Neuronal stem cell (in vitro differentiated cells): Measurements from ENCODE around the gene ARFGEF2.

Experiments
- DNase-seq: peaks from one replicate; pipeline ENCODE4 v3.0.0-alpha.2; 2013; ENCODE audit warnings: low spot score
- H2AFZ ChIP-seq: one replicate; pipeline ENCODE4 v1.6.1; 2013; ENCODE audit warnings: mild to moderate bottlenecking, low read length, inconsistent platforms
- H2AK5ac ChIP-seq: 2 replicates; pipeline ENCODE4 v1.6.1; 2013; ENCODE audit warnings: low read depth, mild to moderate bottlenecking, inconsistent platforms, low read length, moderate library complexity, mixed read lengths
- H2BK120ac ChIP-seq: 2 replicates; pipeline ENCODE4 v1.6.1; 2013; ENCODE audit warnings: low read depth, mild to moderate bottlenecking, inconsistent platforms, low read length, moderate library complexity, mixed read lengths
- H2BK12ac ChIP-seq: one replicate; pipeline ENCODE4 v1.6.1; 2013; ENCODE audit warnings: low read length, inconsistent platforms
- H2BK15ac ChIP-seq: 2 replicates; pipeline ENCODE4 v1.6.1; 2013; ENCODE audit warnings: mild to moderate bottlenecking, low read length, inconsistent platforms, mixed read lengths
- H2BK5ac ChIP-seq: one replicate; pipeline ENCODE4 v1.6.1; 2013; ENCODE audit warnings: inconsistent platforms, mild to moderate bottlenecking, low read length, moderate library complexity
- H3K14ac ChIP-seq: one replicate; pipeline ENCODE4 v1.6.1; 2013; ENCODE audit warnings: low read length, inconsistent platforms
- H3K18ac ChIP-seq: 2 replicates; pipeline ENCODE4 v1.6.1; 2013; ENCODE audit warnings: low read length, inconsistent platforms
- H3K23ac ChIP-seq: 2 replicates; pipeline ENCODE4 v1.6.1; 2013; ENCODE audit warnings: low read depth, mild to moderate bottlenecking, mixed read lengths, low read length, inconsistent platforms; ENCODE audit not compliant: poor library complexity
- H3K27ac ChIP-seq: replicated peaks from 3 replicates; pipeline ENCODE4 v1.5.1; 2013; ENCODE audit warnings: low read length, inconsistent platforms
- H3K27me3 ChIP-seq, 3 experiments: 2 replicates each; pipeline ENCODE4 v1.6.1; 2013; ENCODE audit warnings: low read length in 3 of 3, mild to moderate bottlenecking in 2 of 3, inconsistent platforms in 1 of 3, low read depth in 1 of 3, mixed read lengths in 1 of 3, moderate library complexity in 1 of 3; ENCODE audit not compliant: control insufficient read depth in 3 of 3, insufficient read depth in 3 of 3
- H3K36me3 ChIP-seq, 2 donors: replicated peaks in 1 of 2; 2 replicates each; pipeline ENCODE4 v1.6.1; 2013; ENCODE audit warnings: low read length in 2 of 2; ENCODE audit not compliant: control insufficient read depth in 2 of 2, insufficient read depth in 2 of 2
- H3K4ac ChIP-seq: 2 replicates; pipeline ENCODE4 v1.6.1; 2013; ENCODE audit warnings: inconsistent platforms, mild to moderate bottlenecking, low read length, moderate library complexity
- H3K4me1 ChIP-seq, 2 donors: 1 replicate in 1 of 2; 2 replicates in 1 of 2; pipeline ENCODE4 v1.6.1; 2013; ENCODE audit warnings: low read length in 2 of 2, low read depth in 1 of 2; ENCODE audit not compliant: control insufficient read depth in 2 of 2, insufficient read depth in 1 of 2
- H3K4me2 ChIP-seq: one replicate; pipeline ENCODE4 v1.6.1; 2013; ENCODE audit warnings: mild to moderate bottlenecking, low read length, inconsistent platforms; ENCODE audit not compliant: insufficient read depth, poor library complexity, severe bottlenecking
- H3K4me3 ChIP-seq, 2 donors: 2 replicates each; pipeline ENCODE4 v1.5.1; 2013; ENCODE audit warnings: low read length in 2 of 2, mild to moderate bottlenecking in 2 of 2, inconsistent platforms in 1 of 2, moderate library complexity in 1 of 2
- H3K79me1 ChIP-seq: one replicate; pipeline ENCODE4 v1.6.1; 2013; ENCODE audit warnings: low read depth, mild to moderate bottlenecking, inconsistent platforms, low read length, moderate library complexity
- H3K9ac ChIP-seq: one replicate; pipeline ENCODE4 v1.6.1; 2013; ENCODE audit warnings: mild to moderate bottlenecking, low read depth, low read length, inconsistent platforms; ENCODE audit not compliant: poor library complexity
- H3K9me3 ChIP-seq, 2 donors: replicated peaks in 1 of 2; 2 replicates each; pipeline versions ENCODE3 to v1.6.1; 2013; ENCODE audit warnings: low read length in 2 of 2, mild to moderate bottlenecking in 2 of 2, inconsistent platforms in 1 of 2, low read depth in 1 of 2, mixed read lengths in 1 of 2, moderate library complexity in 1 of 2; ENCODE audit not compliant: control insufficient read depth in 2 of 2, insufficient read depth in 1 of 2
- H4K8ac ChIP-seq: one replicate; pipeline ENCODE4 v1.6.1; 2013; ENCODE audit warnings: low read depth, mild to moderate bottlenecking, inconsistent platforms, low read length, moderate library complexity
- H4K91ac ChIP-seq: one replicate; pipeline ENCODE4 v1.6.1; 2013; ENCODE audit warnings: low read length, low read depth, mild to moderate bottlenecking, inconsistent platforms; ENCODE audit not compliant: poor library complexity
- WGBS, 2 donors: extraction: QIAGEN DNeasy Blood & Tissue Kit; methylation state at CpG; one replicate each; pipeline ENCODE4 v1.1.7; 2013; ENCODE audit warnings: missing lambda C conversion rate in 2 of 2, mixed read lengths in 1 of 2; ENCODE audit not compliant: insufficient read length in 2 of 2, insufficient replicate concordance in 1 of 2; ENCODE audit errors: extremely low coverage in 2 of 2; 5-methylcytosine and 5-hydroxymethylcytosine counted together

Gene ARFGEF2

DNA sequence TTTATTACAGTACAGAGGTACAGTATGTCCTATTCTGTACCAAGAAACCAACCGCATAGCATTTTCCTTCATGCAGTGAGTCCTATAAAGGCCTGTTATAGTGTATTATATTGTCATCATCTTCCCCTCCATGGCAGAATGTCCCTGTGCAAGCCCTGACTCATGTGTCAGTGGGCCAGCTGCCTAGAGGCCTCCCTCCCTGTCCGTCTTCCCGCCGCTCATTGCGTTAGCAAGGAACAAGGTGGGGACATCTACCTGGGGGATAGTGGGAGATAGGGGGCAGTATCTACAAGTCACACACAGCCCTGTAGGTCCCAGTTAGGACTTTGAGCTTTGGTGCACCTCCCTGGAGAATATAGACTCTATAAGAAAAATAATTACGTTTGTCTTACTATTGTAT, 27.1 kb downstream of the ARFGEF2 start:
- Histone ChIP-seq H3K18ac (no peak overlapping the region), H3K9ac (no peak overlapping the region), H3K4me3 (no peak overlapping the region), H2AFZ (no peak overlapping the region), H3K23ac (no peak overlapping the region), H3K4me2 (no peak overlapping the region), H3K27me3 (no peaks in the 10 kb centered on the region), H2BK12ac (no peak overlapping the region), H2BK15ac (no peak overlapping the region), H3K9me3 (no peaks in the 10 kb centered on the region), H4K8ac (no peak overlapping the region), H3K27ac (no peak overlapping the region), H4K91ac (no peak overlapping the region), H3K36me3 (peaks cover 11 to 78% of the 10 kb centered on the region in 2 donors), H2BK5ac (no peak overlapping the region), H3K14ac (no peak overlapping the region), H3K4ac (no peak overlapping the region), H3K4me1 (no peaks in the 10 kb centered on the region), H2BK120ac (no peak overlapping the region), H3K79me1 (peaks cover 7% of the 10 kb centered on the region), H2AK5ac (no peak overlapping the region)
- WGBS, 2 donors = no CpG with 5 or more reads among the region's 6 CpGs
- DNase-seq = no peak

DNA sequence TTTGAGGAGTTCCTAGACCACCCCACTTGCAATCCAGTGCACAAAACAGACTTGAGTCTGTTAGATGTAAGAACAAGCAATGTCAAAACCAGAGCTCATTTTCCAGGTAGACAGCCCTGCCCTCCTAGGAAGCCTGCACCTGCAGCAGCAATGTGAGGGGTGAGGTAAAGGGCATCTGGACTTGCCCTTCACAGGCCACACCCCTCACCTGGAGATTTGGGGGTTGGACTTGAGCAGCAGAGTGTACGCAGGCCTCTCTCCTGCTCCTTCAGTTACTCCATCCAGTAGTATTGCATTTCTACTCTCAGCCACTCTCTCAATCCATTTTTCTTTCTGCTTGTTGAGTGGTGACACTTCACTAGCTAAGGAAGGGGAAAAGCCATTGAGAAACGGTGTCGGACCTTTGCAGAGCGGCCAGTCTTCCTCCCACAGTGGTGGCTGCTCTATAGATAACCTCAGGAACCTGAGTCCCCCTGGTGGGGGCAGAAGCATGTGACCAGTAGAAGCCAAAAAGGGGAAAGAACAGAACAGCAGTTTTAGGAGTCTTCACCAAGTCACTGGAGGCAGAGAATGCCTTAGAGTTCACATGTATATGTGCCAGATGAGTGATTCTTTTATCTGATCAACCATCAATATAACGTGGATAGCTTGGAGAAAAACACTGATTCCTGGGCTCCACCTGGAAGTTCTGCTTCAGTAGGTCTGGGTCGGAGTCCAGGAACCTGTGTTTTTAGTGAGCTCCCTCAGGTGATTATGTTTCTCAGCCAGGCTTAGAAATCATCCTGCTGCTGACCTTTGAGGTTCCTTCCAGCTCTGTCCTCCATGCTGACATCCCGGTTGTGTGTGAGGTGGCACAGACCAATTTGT, 28.0 kb downstream of the ARFGEF2 start:
- Histone ChIP-seq H3K27me3 (no peaks in the 10 kb centered on the region), H2BK12ac (no peak overlapping the region), H3K4me1 (no peaks in the 10 kb centered on the region), H3K14ac (no peak overlapping the region), H3K27ac (no peak overlapping the region), H3K18ac (no peak overlapping the region), H4K91ac (no peak overlapping the region), H3K9me3 (no peaks in the 10 kb centered on the region), H3K4me2 (no peak overlapping the region), H2AK5ac (no peak overlapping the region), H3K4me3 (no peak overlapping the region), H3K36me3 (peaks cover 16 to 78% of the 10 kb centered on the region in 2 donors), H2BK5ac (no peak overlapping the region), H2BK15ac (no peak overlapping the region), H2AFZ (no peak overlapping the region), H2BK120ac (no peak overlapping the region), H3K4ac (no peak overlapping the region), H3K9ac (no peak overlapping the region), H3K79me1 (peaks cover 5% of the 10 kb centered on the region), H3K23ac (no peak overlapping the region), H4K8ac (no peak overlapping the region)
- no peak for DNase-seq
- no CpG with 5 or more reads among the region's 7 CpGs for WGBS, 2 donors

DNA sequence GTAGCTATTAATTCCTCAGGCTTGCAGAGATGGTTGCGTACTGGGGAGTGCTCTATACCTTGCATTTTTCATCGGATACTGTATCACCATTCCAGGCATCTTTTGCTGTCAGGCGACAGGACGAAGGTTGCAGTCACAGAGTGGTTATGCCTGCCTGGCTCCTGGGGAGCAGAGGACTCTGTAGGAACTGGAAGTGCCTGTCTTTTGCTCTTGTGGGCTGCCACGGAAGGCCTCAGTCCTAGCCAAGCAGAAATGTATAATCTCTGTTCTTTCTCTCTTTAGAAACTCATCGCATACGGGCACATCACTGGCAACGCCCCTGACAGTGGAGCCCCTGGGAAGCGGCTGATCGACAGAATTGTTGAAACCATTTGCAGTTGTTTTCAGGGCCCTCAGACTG, 29.5 kb downstream of the ARFGEF2 start:
- H3K4ac ChIP-seq = no peak overlapping the region
- peak overlapping the region; percentile 72 for H3K9ac ChIP-seq
- H3K27me3 ChIP-seq = no peaks in the 10 kb centered on the region
- H3K4me3 ChIP-seq = no peak overlapping the region
- DNase-seq = no peak
- H2BK120ac ChIP-seq = no peak overlapping the region
- no peak overlapping the region for H2AFZ ChIP-seq
- peaks cover 20 to 82% of the 10 kb centered on the region in 2 donors for H3K36me3 ChIP-seq
- no peak overlapping the region for H3K18ac ChIP-seq
- peaks cover 5% of the 10 kb centered on the region for H3K79me1 ChIP-seq
- H3K9me3 ChIP-seq = no peaks in the 10 kb centered on the region
- no peak overlapping the region for H3K23ac ChIP-seq
- H3K27ac ChIP-seq = no peak overlapping the region
- H2BK12ac ChIP-seq = no peak overlapping the region
- no peak overlapping the region for H2AK5ac ChIP-seq
- no peak overlapping the region for H2BK15ac ChIP-seq
- H2BK5ac ChIP-seq = no peak overlapping the region
- no peak overlapping the region for H4K8ac ChIP-seq
- H3K4me2 ChIP-seq = no peak overlapping the region
- H3K14ac ChIP-seq = no peak overlapping the region
- no peaks in the 10 kb centered on the region for H3K4me1 ChIP-seq
- H4K91ac ChIP-seq = no peak overlapping the region
- WGBS, 2 donors = no CpG with 5 or more reads among the region's 10 CpGs

DNA sequence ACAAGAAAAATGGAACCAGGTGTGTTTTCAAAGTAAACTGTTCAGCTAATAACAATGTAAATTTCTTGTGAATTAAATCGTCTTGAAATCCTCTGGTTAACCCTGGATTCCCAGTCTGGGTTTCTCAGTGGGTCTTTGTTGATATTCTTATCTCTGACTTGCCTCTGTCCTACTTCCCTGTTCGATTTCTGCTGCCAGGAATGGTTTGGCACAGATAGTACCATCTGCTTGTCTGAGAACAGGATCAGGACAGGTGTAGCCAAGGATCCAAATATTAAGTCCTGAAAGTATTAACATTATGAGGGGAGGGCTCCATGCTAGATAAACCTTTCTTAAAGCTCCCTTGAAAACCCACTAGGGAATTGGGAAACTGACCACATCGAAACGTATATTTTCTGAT, 30.1 kb downstream of the ARFGEF2 start:
- no peak overlapping the region for H3K27ac ChIP-seq

More for the DNA sequence above, 30.1 kb downstream of the ARFGEF2 start:
- no peak overlapping the region for H2BK15ac ChIP-seq
- H3K9ac ChIP-seq = no peak overlapping the region
- no peak overlapping the region for H3K4me3 ChIP-seq
- no peak overlapping the region for H3K18ac ChIP-seq
- no peak overlapping the region for H3K4me2 ChIP-seq
- no peak overlapping the region for H2AK5ac ChIP-seq
- H3K4ac ChIP-seq = no peak overlapping the region
- H3K9me3 ChIP-seq = no peaks in the 10 kb centered on the region
- H2BK5ac ChIP-seq = no peak overlapping the region
- H3K79me1 ChIP-seq = peaks cover 5% of the 10 kb centered on the region
- H3K4me1 ChIP-seq = no peaks in the 10 kb centered on the region
- no peak overlapping the region for H3K23ac ChIP-seq
- no peak overlapping the region for H2BK12ac ChIP-seq
- H3K27me3 ChIP-seq = no peaks in the 10 kb centered on the region
- H4K8ac ChIP-seq = no peak overlapping the region
- WGBS, 2 donors = no CpG with 5 or more reads among the region's 4 CpGs
- no peak overlapping the region for H2AFZ ChIP-seq
- no peak for DNase-seq
- no peak overlapping the region for H2BK120ac ChIP-seq
- no peak overlapping the region for H3K14ac ChIP-seq
- peaks cover 20 to 87% of the 10 kb centered on the region in 2 donors for H3K36me3 ChIP-seq
- no peak overlapping the region for H4K91ac ChIP-seq
